HEK293 (cell line): ENCODE measurements around the gene MYL7.

Experiments used
- CTCF ChIA-PET: fragments of 350-600 bp; formaldehyde crosslinking; extraction: SDS; loops from one replicate; lab custom pipeline; 2021; ENCODE audit warnings: antibody characterized with exemption; lab: Yijun Ruan, JAX
- POLR2A ChIA-PET: fragments of 300-600 bp; formaldehyde crosslinking; extraction: SDS; loops from one replicate; lab custom pipeline; 2020; ENCODE audit warnings: antibody characterized with exemption, inconsistent platforms; lab: Yijun Ruan, JAX
- H3K27ac ChIP-seq: fragments of 200-500 bp; sonication (Bioruptor generic); 2 replicates; pipeline ENCODE4 v1.5.1; 2014; ENCODE audit warnings: low read depth, low read length, control low read depth, inconsistent platforms; ENCODE audit errors: extremely low read depth
- H3K36me3 ChIP-seq, 2 experiments: fragments of 200-500 bp in 1 of 2; sonication (Bioruptor generic) in 1 of 2; 1 replicate in 1 of 2; 2 replicates in 1 of 2; pipeline ENCODE4 v1.5.1; 2014 to 2017; ENCODE audit warnings: inconsistent platforms in 2 of 2, low read length in 2 of 2; ENCODE audit not compliant: control insufficient read depth in 2 of 2, insufficient read depth in 1 of 2
- H3K4me1 ChIP-seq: fragments of 200-500 bp; sonication (Bioruptor generic); 2 replicates; pipeline ENCODE4 v1.5.1; 2014; ENCODE audit warnings: mild to moderate bottlenecking, low read length, inconsistent platforms; ENCODE audit not compliant: control insufficient read depth, insufficient read depth
- H3K4me3 ChIP-seq: 2 replicates; pipeline ENCODE4 v1.5.1; 2011; ENCODE audit warnings: low read depth, mild to moderate bottlenecking, control low read depth, low read length, moderate library complexity
- H3K9me3 ChIP-seq: fragments of 200-500 bp; sonication (Bioruptor generic); 2 replicates; pipeline ENCODE4 v1.5.1; 2014; ENCODE audit warnings: low read depth, low read length, inconsistent platforms; ENCODE audit not compliant: control insufficient read depth, insufficient read depth
- BCL6B ChIP-seq: fragments of 450-650 bp; formaldehyde crosslinking; IDR thresholded peaks from 2 replicates; pipeline ENCODE4 v1.5.1; 2017; ENCODE audit warnings: missing biosample characterization, missing genetic modification characterization
- IKZF3 ChIP-seq: fragments of 450-650 bp; IDR thresholded peaks from 2 replicates; pipeline ENCODE4 v1.5.0; 2018; ENCODE audit warnings: missing biosample characterization, mild to moderate bottlenecking, missing genetic modification characterization, moderate library complexity
- PBX3 ChIP-seq: sonication (generic); formaldehyde crosslinking; IDR thresholded peaks from 2 replicates; pipeline ENCODE4 v1.8.1; 2022; ENCODE audit warnings: mild to moderate bottlenecking, moderate library complexity, missing genetic modification reagents
- REST ChIP-seq: fragments of 450-650 bp; formaldehyde crosslinking; IDR thresholded peaks from 2 replicates; pipeline ENCODE4 v1.5.1; 2016; ENCODE audit warnings: missing biosample characterization, missing genetic modification characterization
- SCRT2 ChIP-seq: fragments of 450-650 bp; formaldehyde crosslinking; IDR thresholded peaks from 2 replicates; pipeline ENCODE4 v1.5.1; 2016; ENCODE audit warnings: missing biosample characterization, missing genetic modification characterization
- ZNF133 ChIP-seq: fragments of 450-650 bp; formaldehyde crosslinking; IDR thresholded peaks from 2 replicates; pipeline ENCODE4 v1.5.1; 2016; ENCODE audit warnings: missing biosample characterization, missing genetic modification characterization
- ZNF16 ChIP-seq: fragments of 450-650 bp; formaldehyde crosslinking; IDR thresholded peaks from 2 replicates; pipeline ENCODE4 v1.5.1; 2016; ENCODE audit warnings: low read depth, missing biosample characterization, missing genetic modification characterization
- ZNF223 ChIP-seq: fragments of 450-650 bp; formaldehyde crosslinking; IDR thresholded peaks from 2 replicates; pipeline ENCODE4 v1.5.1; 2016; ENCODE audit warnings: missing biosample characterization, missing genetic modification characterization
- ZNF521 ChIP-seq: fragments of 450-650 bp; formaldehyde crosslinking; IDR thresholded peaks from 2 replicates; pipeline ENCODE4 v1.5.1; 2017; ENCODE audit warnings: missing biosample characterization, mild to moderate bottlenecking, missing genetic modification characterization
- ZNF558 ChIP-seq: fragments of 450-650 bp; formaldehyde crosslinking; IDR thresholded peaks from 2 replicates; pipeline ENCODE4 v1.5.1; 2016; ENCODE audit warnings: missing biosample characterization, missing genetic modification characterization
- ZNF624 ChIP-seq: fragments of 450-650 bp; formaldehyde crosslinking; IDR thresholded peaks from 2 replicates; pipeline ENCODE4 v1.5.1; 2017; ENCODE audit warnings: missing biosample characterization, missing genetic modification characterization
- ZNF837 ChIP-seq: fragments of 450-650 bp; formaldehyde crosslinking; IDR thresholded peaks from 2 replicates; pipeline ENCODE4 v1.5.1; 2016; ENCODE audit warnings: missing biosample characterization, missing genetic modification characterization
- TF ChIP-seq, protein P1 (sequence below): fragments of 450-650 bp; formaldehyde crosslinking; IDR thresholded peaks from 2 replicates; pipeline ENCODE4 v1.5.1; 2016; ENCODE audit warnings: missing biosample characterization, missing genetic modification characterization
- TF ChIP-seq, protein P2 (sequence below): fragments of 450-650 bp; IDR thresholded peaks from 2 replicates; pipeline ENCODE4 v1.5.1; 2018; ENCODE audit warnings: missing biosample characterization, missing genetic modification characterization

Gene MYL7

DNA sequence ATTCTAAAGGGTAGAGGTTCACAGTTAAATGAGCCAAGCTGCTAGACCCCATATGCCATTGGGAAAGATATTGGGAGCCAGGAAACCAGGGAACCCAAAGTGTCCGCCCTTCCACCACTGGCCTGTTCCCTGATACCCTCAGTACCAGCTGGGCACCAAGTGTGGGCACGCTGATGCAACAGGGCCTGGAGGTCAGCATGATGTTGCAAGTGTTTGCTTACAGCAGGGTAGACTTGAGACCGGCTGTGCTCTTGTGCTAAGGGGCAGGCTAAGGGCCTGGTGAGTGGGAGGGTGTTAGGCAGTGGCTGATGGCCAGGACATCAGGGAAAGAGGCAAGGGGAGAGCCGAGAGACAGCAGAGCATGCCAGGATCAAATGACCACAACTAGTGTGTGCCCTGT lies 21.0 kb upstream of the MYL7 start (continued):
- TF ChIP-seq REST (no peak), PBX3 (CRISPR knock-in tag) (no peak), IKZF3 (tag by site-specific recombination) (no peak), ZNF837 (tag by site-specific recombination) (no peak), ZNF16 (tag by site-specific recombination) (no peak)

DNA sequence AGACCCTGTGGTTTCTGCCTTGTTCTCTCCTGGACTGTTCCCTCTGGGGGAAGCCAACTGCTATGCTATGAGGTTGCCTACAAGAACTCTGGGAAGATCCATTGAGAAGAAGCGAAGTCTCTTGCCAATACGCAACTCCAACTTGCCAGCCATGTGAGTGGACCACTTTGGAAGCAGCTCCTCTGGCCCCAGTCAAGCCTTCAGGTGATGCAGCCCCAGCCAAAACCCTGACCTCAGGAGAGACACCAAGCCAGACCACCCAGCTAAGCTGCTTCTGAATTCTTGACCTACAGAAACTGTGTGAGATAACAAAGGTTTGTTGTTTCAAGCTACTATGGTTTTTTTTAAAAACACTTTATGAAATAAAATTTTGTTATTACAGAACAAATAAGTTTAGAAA lies 20.2 kb upstream of the MYL7 start:
- Histone ChIP-seq H3K4me3 (no peak overlapping the region), H3K27ac (no peak overlapping the region), H3K4me1 (no peaks in the 10 kb centered on the region)
- TF ChIP-seq ZNF624 (tag by site-specific recombination), result no peak
- TF ChIP-seq, all 188 proteins: peak for 0
- H3K9me3 ChIP-seq, result no peaks in the 10 kb centered on the region
- no peaks in the 10 kb centered on the region for H3K36me3 ChIP-seq
- CTCF ChIA-PET, result no interaction called here
- POLR2A ChIA-PET, result no interaction called here

DNA sequence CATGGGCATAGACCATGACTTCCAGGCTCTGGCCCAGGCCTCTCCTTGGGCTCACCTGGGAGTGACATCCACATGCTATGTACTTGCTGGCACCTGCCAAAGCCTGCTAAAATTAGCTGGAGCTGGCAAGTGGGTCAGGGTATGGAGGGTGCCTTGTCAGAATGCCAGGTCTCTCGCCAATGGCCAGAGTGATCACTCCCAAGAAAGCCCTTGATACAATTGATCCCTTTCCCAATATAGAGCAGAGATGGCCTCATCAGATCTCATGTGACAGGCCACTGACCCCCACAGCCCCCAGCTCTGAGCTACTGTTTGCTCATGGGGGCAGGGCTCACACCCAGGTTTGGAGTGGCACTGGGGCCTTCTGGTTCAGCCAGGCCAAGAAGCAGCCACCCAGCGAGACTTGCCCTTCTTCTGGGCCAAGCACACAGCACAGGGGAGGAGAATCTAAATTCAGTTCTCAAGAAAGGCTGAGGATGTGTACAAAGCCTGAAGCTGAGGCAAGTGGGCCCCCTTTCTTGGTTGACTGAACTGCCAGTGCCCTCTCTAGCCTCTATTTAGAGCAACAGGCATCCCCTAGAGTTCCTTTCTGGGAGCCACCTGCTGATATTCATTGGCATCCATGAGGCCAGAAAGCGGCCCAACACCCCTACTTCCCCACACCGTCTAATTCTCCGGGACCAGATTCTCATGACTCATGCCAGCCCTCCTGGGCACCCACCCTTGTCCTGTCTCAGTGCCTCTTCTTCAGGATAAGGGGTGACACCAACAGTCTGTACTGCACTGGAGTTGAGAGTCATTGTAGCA lies 18.9 kb upstream of the MYL7 start:
- Histone ChIP-seq H3K9me3 (no peaks in the 10 kb centered on the region), H3K4me3 (no peak overlapping the region), H3K27ac (no peak overlapping the region), H3K4me1 (no peaks in the 10 kb centered on the region), H3K36me3 (no peaks in the 10 kb centered on the region)
- POLR2A ChIA-PET, result no interaction called here
- TF ChIP-seq ZNF558 (no peak), ZNF223 (no peak), BCL6B (no peak), SCRT2 (0 out of 2 replicates have a peak, but pooled peaks have one; percentile 25), ZNF521 (no peak), ZNF133 (tag by site-specific recombination) (no peak)
- TF ChIP-seq, protein P1, sequence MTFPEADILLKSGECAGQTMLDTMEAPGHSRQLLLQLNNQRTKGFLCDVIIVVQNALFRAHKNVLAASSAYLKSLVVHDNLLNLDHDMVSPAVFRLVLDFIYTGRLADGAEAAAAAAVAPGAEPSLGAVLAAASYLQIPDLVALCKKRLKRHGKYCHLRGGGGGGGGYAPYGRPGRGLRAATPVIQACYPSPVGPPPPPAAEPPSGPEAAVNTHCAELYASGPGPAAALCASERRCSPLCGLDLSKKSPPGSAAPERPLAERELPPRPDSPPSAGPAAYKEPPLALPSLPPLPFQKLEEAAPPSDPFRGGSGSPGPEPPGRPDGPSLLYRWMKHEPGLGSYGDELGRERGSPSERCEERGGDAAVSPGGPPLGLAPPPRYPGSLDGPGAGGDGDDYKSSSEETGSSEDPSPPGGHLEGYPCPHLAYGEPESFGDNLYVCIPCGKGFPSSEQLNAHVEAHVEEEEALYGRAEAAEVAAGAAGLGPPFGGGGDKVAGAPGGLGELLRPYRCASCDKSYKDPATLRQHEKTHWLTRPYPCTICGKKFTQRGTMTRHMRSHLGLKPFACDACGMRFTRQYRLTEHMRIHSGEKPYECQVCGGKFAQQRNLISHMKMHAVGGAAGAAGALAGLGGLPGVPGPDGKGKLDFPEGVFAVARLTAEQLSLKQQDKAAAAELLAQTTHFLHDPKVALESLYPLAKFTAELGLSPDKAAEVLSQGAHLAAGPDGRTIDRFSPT, result no peak
- TF ChIP-seq, protein P2, sequence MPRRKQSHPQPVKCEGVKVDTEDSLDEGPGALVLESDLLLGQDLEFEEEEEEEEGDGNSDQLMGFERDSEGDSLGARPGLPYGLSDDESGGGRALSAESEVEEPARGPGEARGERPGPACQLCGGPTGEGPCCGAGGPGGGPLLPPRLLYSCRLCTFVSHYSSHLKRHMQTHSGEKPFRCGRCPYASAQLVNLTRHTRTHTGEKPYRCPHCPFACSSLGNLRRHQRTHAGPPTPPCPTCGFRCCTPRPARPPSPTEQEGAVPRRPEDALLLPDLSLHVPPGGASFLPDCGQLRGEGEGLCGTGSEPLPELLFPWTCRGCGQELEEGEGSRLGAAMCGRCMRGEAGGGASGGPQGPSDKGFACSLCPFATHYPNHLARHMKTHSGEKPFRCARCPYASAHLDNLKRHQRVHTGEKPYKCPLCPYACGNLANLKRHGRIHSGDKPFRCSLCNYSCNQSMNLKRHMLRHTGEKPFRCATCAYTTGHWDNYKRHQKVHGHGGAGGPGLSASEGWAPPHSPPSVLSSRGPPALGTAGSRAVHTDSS, result no peak
- CTCF ChIA-PET, result interaction anchor here (0.7 kb wide), 1 partner anchor 12 kb away, joined by 3 read pairs; no protein-coding TSS in a partner anchor
